K562 (cell line): ENCODE data around the gene HOXB4. TPM values are rescaled to one million over a fixed set of nuclear protein-coding genes. Genes with fewer than 3 reads are reported as not detected.

ENCODE experiments used
- ATF7 ChIP-seq: fragments of 450-650 bp; IDR thresholded peaks from 2 replicates; pipeline ENCODE4 v1.7.1; 2014; ENCODE audit warnings: mild to moderate bottlenecking, moderate library complexity
- CREM ChIP-seq: IDR thresholded peaks from 2 replicates; pipeline ENCODE4 v1.6.1; 2014; ENCODE audit warnings: antibody characterized with exemption, low read depth
- ELF2 ChIP-seq: fragments of 250-450 bp; sonication (Bioruptor Pico); IDR thresholded peaks from 2 replicates; pipeline ENCODE4 v1.5.0; 2021; ENCODE audit warnings: mild to moderate bottlenecking
- ETV5 ChIP-seq: sonication (generic); formaldehyde crosslinking; IDR thresholded peaks from 2 replicates; pipeline ENCODE4 v1.4.0; 2020; ENCODE audit warnings: low read depth, mild to moderate bottlenecking, missing genetic modification reagents
- HMGN3 ChIP-seq: IDR thresholded peaks from 2 replicates; pipeline ENCODE4 v1.6.1; 2011; ENCODE audit warnings: borderline replicate concordance, low read depth, mild to moderate bottlenecking, mixed read lengths, low read length; ENCODE audit not compliant: insufficient read length; ENCODE audit errors: extremely low read depth
- JUND ChIP-seq, 2 experiments: IDR thresholded peaks; 2 replicates in 1 of 2; 3 replicates in 1 of 2; pipeline ENCODE4 v1.6.1; 2011; ENCODE audit warnings: borderline replicate concordance in 2 of 2, low read depth in 2 of 2, low read length in 2 of 2, improper control_type of control experiment in 1 of 2, missing biosample characterization in 1 of 2, missing genetic modification characterization in 1 of 2, missing genetic modification reagents in 1 of 2
- MAFK ChIP-seq: IDR thresholded peaks from 2 replicates; pipeline ENCODE4 v1.6.1; 2011; ENCODE audit warnings: low read length, improper control_type of control experiment
- MTF1 ChIP-seq: fragments of 250-450 bp; sonication (Bioruptor Pico); IDR thresholded peaks from 2 replicates; pipeline ENCODE4 v1.9.0; 2021; ENCODE audit warnings: moderate library complexity, mild to moderate bottlenecking, inconsistent platforms, borderline replicate concordance
- NFE2L1 ChIP-seq: fragments of 450-650 bp; IDR thresholded peaks from 2 replicates; pipeline ENCODE4 v1.6.1; 2016; ENCODE audit warnings: missing genetic modification characterization, low read depth, mild to moderate bottlenecking, missing compliant biosample characterization, moderate library complexity, borderline replicate concordance
- NFIX ChIP-seq: fragments of 250-450 bp; sonication (Bioruptor Pico); IDR thresholded peaks from 2 replicates; pipeline ENCODE4 v1.4.0; 2020; ENCODE audit warnings: low read depth, mild to moderate bottlenecking, moderate library complexity
- NR2F6 ChIP-seq: fragments of 450-650 bp; formaldehyde crosslinking; IDR thresholded peaks from 2 replicates; pipeline ENCODE4 v1.4.0; 2020; ENCODE audit warnings: mild to moderate bottlenecking
- RNF2 ChIP-seq: sonication (generic); IDR thresholded peaks from 2 replicates; pipeline ENCODE4 v1.6.1; 2016
- RUNX1 ChIP-seq: sonication (generic); IDR thresholded peaks from 2 replicates; pipeline ENCODE4 v1.6.1; 2016; ENCODE audit warnings: antibody characterized with exemption, low read depth
- ZKSCAN1 ChIP-seq: fragments of 150-350 bp; IDR thresholded peaks from 2 replicates; pipeline ENCODE4 v1.6.1; 2016; ENCODE audit warnings: low read depth, low read length
- polyA plus RNA-seq, 8 experiments: library from polyadenylated mRNA; depleted of rRNA in 4 of 8; stranded (reverse) in 5 of 8; unstranded in 3 of 8; fragments of >200 nt; fragmentation: Nextera tagmentation in 2 of 8; fragmentation: Illumina TruSeq in 1 of 8; extraction: Ambion mirVana in 2 of 8; extraction: Trizol in 1 of 8; gene quantifications; 2 replicates each; pipeline versions ENCODE4 v1.2.1 to v1.2.3, GENCODE V29; 2011 to 2014; ENCODE audit warnings: inconsistent platforms in 1 of 8, missing spikeins in 1 of 8
- total RNA-seq, 7 experiments: library from RNA; depleted of rRNA in 6 of 7; stranded (reverse); fragments of >200 nt in 6 of 7; fragmentation: Illumina TruSeq in 2 of 7; extraction: Trizol in 2 of 7; gene quantifications; 2 replicates each; pipeline versions ENCODE4 v1.2.1 to v1.2.3, GENCODE V29; 2011 to 2021; ENCODE audit warnings: low replicate concordance in 1 of 7
- TF ChIP-seq, protein P1 (sequence below): fragments of 250-450 bp; sonication (Bioruptor Pico); IDR thresholded peaks from 2 replicates; pipeline ENCODE4 v1.8.0; 2021; ENCODE audit warnings: mild to moderate bottlenecking, moderate library complexity
- TF ChIP-seq, protein P2 (sequence below): sonication (generic); formaldehyde crosslinking; IDR thresholded peaks from 2 replicates; pipeline ENCODE4 v1.8.1; 2023; ENCODE audit warnings: mild to moderate bottlenecking, missing genetic modification reagents
- TF ChIP-seq, protein P3 (sequence below): fragments of 450-650 bp; formaldehyde crosslinking; IDR thresholded peaks from 2 replicates; pipeline ENCODE4 v1.4.0; 2022; ENCODE audit warnings: missing genetic modification characterization
- TF ChIP-seq, protein P4 (sequence below), 3 experiments: IDR thresholded peaks in 2 of 3; conservative IDR thresholded peaks in 1 of 3; 2 replicates each; pipeline ENCODE4 v1.5.1; 2011 to 2012; ENCODE audit warnings: low read length in 3 of 3, mild to moderate bottlenecking in 3 of 3, control low read depth in 2 of 3, improper control_type of control experiment in 1 of 3, inconsistent platforms in 1 of 3, low read depth in 1 of 3, mixed read lengths in 1 of 3, moderate library complexity in 1 of 3; ENCODE audit not compliant: insufficient read depth in 2 of 3
- TF ChIP-seq, protein P5 (sequence below): fragments of 450-650 bp; IDR thresholded peaks from 2 replicates; pipeline ENCODE4 v1.6.1; 2018; ENCODE audit warnings: mild to moderate bottlenecking, low read depth; ENCODE audit not compliant: partially characterized antibody

Gene HOXB4
- total and polyA plus RNA-seq, 9 of the 15 experiments (the other 6 are each of a cell fraction or from before 2014, with no cell fraction given), result 1.6 to 34.9 (median 14.9) TPM

DNA sequence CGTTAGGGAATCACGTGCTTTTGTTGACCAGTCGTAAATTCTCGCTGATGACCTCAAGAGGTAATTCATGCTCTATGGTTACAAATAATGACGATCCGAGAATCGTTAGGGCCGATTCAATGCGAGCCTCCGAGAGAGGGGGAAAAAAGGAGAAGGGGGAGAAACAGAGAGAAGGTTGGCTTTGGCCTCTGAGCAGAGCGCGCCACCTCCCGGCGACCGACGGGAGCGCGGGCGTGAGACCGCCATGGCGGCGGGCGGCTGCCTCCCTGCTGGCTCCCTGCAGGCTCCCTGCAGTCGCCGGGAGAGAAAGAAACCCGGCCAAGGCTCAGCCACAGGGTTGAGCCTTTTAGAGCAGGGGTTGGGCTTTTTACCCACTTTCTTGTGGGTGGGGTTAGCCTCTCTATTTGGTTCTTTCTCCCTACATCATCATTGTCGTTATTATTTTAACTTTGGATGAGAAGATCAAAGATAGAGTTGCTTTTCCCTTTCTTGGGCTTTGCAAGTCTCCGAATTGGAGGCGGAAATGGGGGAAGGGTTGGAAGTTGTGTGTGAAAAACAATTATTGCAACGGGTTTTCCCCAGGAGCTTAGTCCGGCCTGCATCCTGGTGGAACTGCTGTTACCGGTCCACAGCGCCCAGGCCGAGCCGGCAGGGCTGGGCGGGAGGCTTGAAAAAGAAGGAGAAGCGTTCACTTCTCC lies 15.8 kb upstream of the HOXB4 start (continued):
- TF ChIP-seq HMGN3, result peak; percentile 28
- TF ChIP-seq MTF1 (CRISPR knock-in tag), result no peak
- TF ChIP-seq, protein P1, sequence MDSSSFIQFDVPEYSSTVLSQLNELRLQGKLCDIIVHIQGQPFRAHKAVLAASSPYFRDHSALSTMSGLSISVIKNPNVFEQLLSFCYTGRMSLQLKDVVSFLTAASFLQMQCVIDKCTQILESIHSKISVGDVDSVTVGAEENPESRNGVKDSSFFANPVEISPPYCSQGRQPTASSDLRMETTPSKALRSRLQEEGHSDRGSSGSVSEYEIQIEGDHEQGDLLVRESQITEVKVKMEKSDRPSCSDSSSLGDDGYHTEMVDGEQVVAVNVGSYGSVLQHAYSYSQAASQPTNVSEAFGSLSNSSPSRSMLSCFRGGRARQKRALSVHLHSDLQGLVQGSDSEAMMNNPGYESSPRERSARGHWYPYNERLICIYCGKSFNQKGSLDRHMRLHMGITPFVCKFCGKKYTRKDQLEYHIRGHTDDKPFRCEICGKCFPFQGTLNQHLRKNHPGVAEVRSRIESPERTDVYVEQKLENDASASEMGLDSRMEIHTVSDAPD (CRISPR knock-in tag), result no peak
- no peak for TF ChIP-seq RNF2
- TF ChIP-seq, protein P2, sequence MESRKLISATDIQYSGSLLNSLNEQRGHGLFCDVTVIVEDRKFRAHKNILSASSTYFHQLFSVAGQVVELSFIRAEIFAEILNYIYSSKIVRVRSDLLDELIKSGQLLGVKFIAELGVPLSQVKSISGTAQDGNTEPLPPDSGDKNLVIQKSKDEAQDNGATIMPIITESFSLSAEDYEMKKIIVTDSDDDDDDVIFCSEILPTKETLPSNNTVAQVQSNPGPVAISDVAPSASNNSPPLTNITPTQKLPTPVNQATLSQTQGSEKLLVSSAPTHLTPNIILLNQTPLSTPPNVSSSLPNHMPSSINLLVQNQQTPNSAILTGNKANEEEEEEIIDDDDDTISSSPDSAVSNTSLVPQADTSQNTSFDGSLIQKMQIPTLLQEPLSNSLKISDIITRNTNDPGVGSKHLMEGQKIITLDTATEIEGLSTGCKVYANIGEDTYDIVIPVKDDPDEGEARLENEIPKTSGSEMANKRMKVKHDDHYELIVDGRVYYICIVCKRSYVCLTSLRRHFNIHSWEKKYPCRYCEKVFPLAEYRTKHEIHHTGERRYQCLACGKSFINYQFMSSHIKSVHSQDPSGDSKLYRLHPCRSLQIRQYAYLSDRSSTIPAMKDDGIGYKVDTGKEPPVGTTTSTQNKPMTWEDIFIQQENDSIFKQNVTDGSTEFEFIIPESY, result peak; percentile 97
- TF ChIP-seq, protein P3, sequence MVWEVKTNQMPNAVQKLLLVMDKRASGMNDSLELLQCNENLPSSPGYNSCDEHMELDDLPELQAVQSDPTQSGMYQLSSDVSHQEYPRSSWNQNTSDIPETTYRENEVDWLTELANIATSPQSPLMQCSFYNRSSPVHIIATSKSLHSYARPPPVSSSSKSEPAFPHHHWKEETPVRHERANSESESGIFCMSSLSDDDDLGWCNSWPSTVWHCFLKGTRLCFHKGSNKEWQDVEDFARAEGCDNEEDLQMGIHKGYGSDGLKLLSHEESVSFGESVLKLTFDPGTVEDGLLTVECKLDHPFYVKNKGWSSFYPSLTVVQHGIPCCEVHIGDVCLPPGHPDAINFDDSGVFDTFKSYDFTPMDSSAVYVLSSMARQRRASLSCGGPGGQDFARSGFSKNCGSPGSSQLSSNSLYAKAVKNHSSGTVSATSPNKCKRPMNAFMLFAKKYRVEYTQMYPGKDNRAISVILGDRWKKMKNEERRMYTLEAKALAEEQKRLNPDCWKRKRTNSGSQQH, result no peak
- TF ChIP-seq, protein P4, sequence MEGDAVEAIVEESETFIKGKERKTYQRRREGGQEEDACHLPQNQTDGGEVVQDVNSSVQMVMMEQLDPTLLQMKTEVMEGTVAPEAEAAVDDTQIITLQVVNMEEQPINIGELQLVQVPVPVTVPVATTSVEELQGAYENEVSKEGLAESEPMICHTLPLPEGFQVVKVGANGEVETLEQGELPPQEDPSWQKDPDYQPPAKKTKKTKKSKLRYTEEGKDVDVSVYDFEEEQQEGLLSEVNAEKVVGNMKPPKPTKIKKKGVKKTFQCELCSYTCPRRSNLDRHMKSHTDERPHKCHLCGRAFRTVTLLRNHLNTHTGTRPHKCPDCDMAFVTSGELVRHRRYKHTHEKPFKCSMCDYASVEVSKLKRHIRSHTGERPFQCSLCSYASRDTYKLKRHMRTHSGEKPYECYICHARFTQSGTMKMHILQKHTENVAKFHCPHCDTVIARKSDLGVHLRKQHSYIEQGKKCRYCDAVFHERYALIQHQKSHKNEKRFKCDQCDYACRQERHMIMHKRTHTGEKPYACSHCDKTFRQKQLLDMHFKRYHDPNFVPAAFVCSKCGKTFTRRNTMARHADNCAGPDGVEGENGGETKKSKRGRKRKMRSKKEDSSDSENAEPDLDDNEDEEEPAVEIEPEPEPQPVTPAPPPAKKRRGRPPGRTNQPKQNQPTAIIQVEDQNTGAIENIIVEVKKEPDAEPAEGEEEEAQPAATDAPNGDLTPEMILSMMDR (IDR thresholded peaks at IDR 0.05 in 2 of 3, conservative IDR thresholded peaks at IDR 0.05 in 1 of 3; ENCODE audit: insufficient read depth in 2 of 3, low read depth in 1 of 3, low read length in 3 of 3), result peak; percentile 94 to 95 (median 94)
- TF ChIP-seq RUNX1, result no peak
- TF ChIP-seq, protein P5, sequence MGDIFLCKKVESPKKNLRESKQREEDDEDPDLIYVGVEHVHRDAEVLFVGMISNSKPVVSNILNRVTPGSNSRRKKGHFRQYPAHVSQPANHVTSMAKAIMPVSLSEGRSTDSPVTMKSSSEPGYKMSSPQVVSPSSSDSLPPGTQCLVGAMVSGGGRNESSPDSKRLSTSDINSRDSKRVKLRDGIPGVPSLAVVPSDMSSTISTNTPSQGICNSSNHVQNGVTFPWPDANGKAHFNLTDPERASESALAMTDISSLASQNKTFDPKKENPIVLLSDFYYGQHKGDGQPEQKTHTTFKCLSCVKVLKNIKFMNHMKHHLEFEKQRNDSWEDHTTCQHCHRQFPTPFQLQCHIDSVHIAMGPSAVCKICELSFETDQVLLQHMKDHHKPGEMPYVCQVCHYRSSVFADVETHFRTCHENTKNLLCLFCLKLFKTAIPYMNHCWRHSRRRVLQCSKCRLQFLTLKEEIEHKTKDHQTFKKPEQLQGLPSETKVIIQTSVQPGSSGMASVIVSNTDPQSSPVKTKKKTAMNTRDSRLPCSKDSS, result no peak
- TF ChIP-seq ATF7, result 0 out of 2 replicates have a peak, but pooled peaks have one; percentile 18
- no peak for TF ChIP-seq NR2F6 (CRISPR knock-in tag)
- TF ChIP-seq ETV5 (CRISPR knock-in tag), result no peak
- TF ChIP-seq MAFK, result no peak
- no peak for TF ChIP-seq ELF2 (CRISPR knock-in tag)
- no peak for TF ChIP-seq NFIX (CRISPR knock-in tag)
- no peak for TF ChIP-seq NFE2L1
- no peak for TF ChIP-seq ZKSCAN1
- TF ChIP-seq JUND (IDR thresholded peaks at IDR 0.05; ENCODE audit: borderline replicate concordance, low read depth, low read length), result 0 out of 2 replicates have a peak, but pooled peaks have one; percentile 28
- TF ChIP-seq JUND (tag; IDR thresholded peaks at IDR 0.05; ENCODE audit: borderline replicate concordance, low read depth, low read length), result no peak
- peak; percentile 49; the same call in 1 of the 2 replicates for TF ChIP-seq CREM
